Left lung (tissue), 10 donors: ENCODE data around the gene UNC13A. TPM values are rescaled to one million over a fixed set of nuclear protein-coding genes. Genes with fewer than 3 reads are reported as not detected.
A peak's percentile ranks its signal among the peaks of the same experiment; 100 is the strongest.
"Not testable (repeated sequence)": the region's sequence is repeated elsewhere in the genome, so short reads cannot be mapped to it uniquely, and the experiment has no call there.

Source experiments
- ATAC-seq: fragments of 200-7000 bp; cut with Tn5 transposase; one replicate; pipeline ENCODE4 v1.9.1; 2020; ENCODE audit warnings: moderate library complexity
- DNase-seq, 4 donors: peaks; one replicate each; pipeline ENCODE4 v3.0.0-alpha.2; 2013 to 2020
- H3K27ac ChIP-seq, 2 donors: fragments of 200-600 bp; sonication (generic) in 1 of 2; one replicate each; pipeline versions ENCODE4 v1.5.0 to v1.8.0; 2020 to 2021
- H3K27me3 ChIP-seq, 2 donors: fragments of 200-600 bp; sonication (generic) in 1 of 2; one replicate each; pipeline versions ENCODE4 v1.5.0 to v1.8.0; 2020 to 2021
- H3K36me3 ChIP-seq, 2 donors: fragments of 200-600 bp; sonication (generic) in 1 of 2; one replicate each; pipeline versions ENCODE4 v1.5.0 to v1.8.0; 2020 to 2021
- H3K4me1 ChIP-seq, 2 donors: fragments of 200-600 bp; one replicate each; pipeline ENCODE4 v1.8.0; 2021
- H3K4me3 ChIP-seq, 2 donors: fragments of 200-600 bp; sonication (generic) in 1 of 2; one replicate each; pipeline versions ENCODE4 v1.5.0 to v1.8.0; 2020 to 2021; ENCODE audit warnings: mild to moderate bottlenecking in 1 of 2
- H3K9me3 ChIP-seq, 2 donors: fragments of 200-600 bp; sonication (generic) in 1 of 2; one replicate each; pipeline versions ENCODE4 v1.5.0 to v1.8.0; 2020 to 2021
- CTCF ChIP-seq, 2 donors: fragments of 200-600 bp; sonication (generic) in 1 of 2; IDR thresholded peaks; one replicate each; pipeline versions ENCODE4 v1.5.0 to v1.8.0; 2021; ENCODE audit warnings: antibody characterized with exemption in 2 of 2
- intact Hi-C, 2 donors: fragments of 100-400 bp; cut with DNase I; formaldehyde crosslinking; loops; one replicate each; pipeline versions ENCODE4 v1.11.2 to v1.14.2; 2022
- polyA plus RNA-seq, 6 donors: library from polyadenylated mRNA; unstranded; fragments of 120-200 nt; gene quantifications; one replicate each; pipeline ENCODE4 v1.2.1, GENCODE V29; 2013; ENCODE audit not compliant: insufficient read length in 6 of 6
- total RNA-seq, 2 donors: library from RNA; stranded (reverse); fragmentation: NEBNext Ultra II Directional; extraction: Animal tissue kit (Norgen Biotek cat#: 25700); gene quantifications; one replicate each; pipeline ENCODE4 v1.2.1, GENCODE V29; 2021
- donor health status: DM: no; HTN: yes; CAD: no.
- donor health status: DM: no; HTN: no; CAD: no.

UNC13A gene
- total and polyA plus RNA-seq, 8 donors: 0.15 to 0.98 (median 0.56) TPM

GRCh38 chr19:17570791-17571190 is 117.4 kb downstream of the UNC13A start:
- Histone ChIP-seq H3K27ac (no peak overlapping the region), H3K36me3 (peaks cover 0 to 99% of the 10 kb centered on the region in 2 donors), H3K4me3 (no peak overlapping the region), H3K9me3 (no peaks in the 10 kb centered on the region), H3K4me1 (peaks cover 0 to 7% of the 10 kb centered on the region in 2 donors), H3K27me3 (no peaks in the 10 kb centered on the region)
- ATAC-seq: no peak
- intact Hi-C loops: no loop called here
- no peak for DNase-seq
- no peak for TF ChIP-seq CTCF (IDR thresholded peaks at IDR 0.05)

DNA sequence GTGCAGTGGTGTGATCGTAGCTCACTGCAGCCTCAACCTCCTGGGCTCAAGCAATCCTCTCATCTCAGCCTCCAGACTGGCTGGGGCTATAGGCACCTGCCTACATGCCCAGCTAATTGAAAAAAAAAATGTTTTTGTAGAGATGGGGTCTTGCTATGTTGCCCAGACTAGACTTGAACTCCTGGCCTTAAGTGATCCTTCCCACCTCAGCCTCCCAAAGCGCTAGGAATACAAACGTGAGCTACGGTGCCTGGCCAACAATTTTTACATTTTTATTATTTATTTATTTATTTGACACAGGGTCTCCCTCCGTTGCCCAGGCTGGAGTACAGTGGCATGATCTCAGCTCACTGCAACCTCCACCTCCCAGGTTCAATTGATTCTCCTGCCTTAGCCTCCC is 117.9 kb downstream of the UNC13A start:
- H3K27ac ChIP-seq, H3K4me3 ChIP-seq, ATAC-seq, intact Hi-C loops, DNase-seq, H3K4me1 ChIP-seq, H3K9me3 ChIP-seq, H3K27me3 ChIP-seq: not testable (repeated sequence)
- H3K36me3 ChIP-seq: peaks cover 0 to 99% of the 10 kb centered on the region in 2 donors

GRCh38 chr19:17567940-17568339 is 120.2 kb downstream of the UNC13A start:
- peaks cover 0 to 1% of the 10 kb centered on the region in 2 donors for H3K4me1 ChIP-seq
- H3K27ac ChIP-seq: no peak overlapping the region
- DNase-seq (no peak), ATAC-seq (no peak)
- H3K27me3 ChIP-seq: no peaks in the 10 kb centered on the region
- intact Hi-C loops: no loop called here
- no peak for TF ChIP-seq CTCF (IDR thresholded peaks at IDR 0.05)
- no peaks in the 10 kb centered on the region for H3K9me3 ChIP-seq
- H3K4me3 ChIP-seq: no peak overlapping the region
- H3K36me3 ChIP-seq: peaks cover 0 to 98% of the 10 kb centered on the region in 2 donors

DNA sequence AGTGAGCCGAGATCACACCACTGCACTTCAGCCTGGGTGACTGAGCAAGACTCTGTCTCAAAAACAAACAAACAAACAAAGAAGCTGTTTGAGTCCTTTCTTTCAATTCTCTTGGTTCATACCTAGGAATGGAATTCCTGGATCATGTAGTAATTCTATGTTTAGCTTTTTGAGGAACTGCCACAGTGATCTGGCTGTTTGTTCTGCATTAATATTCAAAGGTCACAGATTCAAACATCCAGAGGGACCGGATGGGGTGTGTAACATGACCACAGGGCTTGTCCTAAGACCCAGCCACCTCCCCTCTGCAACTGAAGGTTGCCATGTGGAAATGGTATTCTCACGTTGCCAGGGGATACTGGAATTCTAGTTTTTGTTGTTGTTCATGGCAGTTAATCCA is 122.5 kb downstream of the UNC13A start:
- no peak for TF ChIP-seq CTCF (IDR thresholded peaks at IDR 0.05)
- Histone ChIP-seq H3K27me3 (no peaks in the 10 kb centered on the region), H3K9me3 (no peaks in the 10 kb centered on the region), H3K4me1 (peaks cover 0 to 25% of the 10 kb centered on the region in 2 donors), H3K4me3 (no peak overlapping the region), H3K27ac (no peak overlapping the region), H3K36me3 (peaks cover 0 to 98% of the 10 kb centered on the region in 2 donors)
- ATAC-seq: no peak
- intact Hi-C loops: no loop called here
- no peak for DNase-seq

DNA sequence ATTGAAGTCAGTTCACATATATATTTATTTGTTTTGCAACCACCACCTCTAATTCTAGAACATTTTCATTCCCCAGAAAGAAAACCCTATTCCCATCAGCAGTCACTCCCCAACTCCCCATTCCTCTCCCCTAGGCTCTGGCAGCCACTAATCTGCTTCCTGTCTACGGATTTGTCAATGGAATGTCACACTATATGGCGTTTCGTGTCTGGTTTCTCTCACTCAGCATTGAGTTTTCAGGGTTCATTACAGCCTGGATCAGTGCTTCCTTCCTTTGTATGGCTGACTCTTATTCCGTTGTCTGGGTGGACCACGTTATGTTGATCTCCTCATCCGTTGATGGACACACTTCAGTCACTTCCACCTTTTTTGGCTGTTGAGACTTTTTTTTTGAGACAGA is 123.4 kb downstream of the UNC13A start:
- Histone ChIP-seq H3K36me3 (peaks cover 0 to 98% of the 10 kb centered on the region in 2 donors), H3K9me3 (no peaks in the 10 kb centered on the region), H3K27ac (no peak overlapping the region), H3K4me1 (peaks cover 0 to 33% of the 10 kb centered on the region in 2 donors), H3K4me3 (no peak overlapping the region), H3K27me3 (no peaks in the 10 kb centered on the region)
- ATAC-seq (no peak), DNase-seq (no peak)
- intact Hi-C loops: no loop called here
- no peak for TF ChIP-seq CTCF (IDR thresholded peaks at IDR 0.05)

DNA sequence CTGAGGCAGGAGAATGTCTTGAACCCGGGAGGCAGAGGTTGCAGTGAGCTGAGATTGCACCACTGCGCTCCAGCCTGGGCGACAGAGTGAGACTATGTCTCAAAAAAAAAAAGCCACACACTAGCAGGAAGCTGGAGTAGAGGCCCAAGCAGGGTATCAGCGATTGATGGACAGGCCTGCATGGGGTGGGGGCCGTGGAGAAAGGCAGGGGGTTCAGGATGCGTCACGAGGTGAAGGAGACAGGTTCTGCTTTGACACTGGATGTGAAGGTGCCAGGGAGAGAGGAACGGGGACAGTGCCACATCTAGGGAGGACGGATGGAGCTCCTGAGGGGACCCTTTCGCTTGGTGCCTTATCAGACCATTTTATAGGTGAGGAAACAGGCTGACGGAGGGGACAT is 125.6 kb downstream of the UNC13A start:
- Histone ChIP-seq H3K36me3 (peaks cover 0 to 94% of the 10 kb centered on the region in 2 donors), H3K27me3 (no peaks in the 10 kb centered on the region), H3K27ac (peak overlapping the region in 1 of 2 donors; percentile 84), H3K9me3 (no peaks in the 10 kb centered on the region), H3K4me3 (no peak overlapping the region), H3K4me1 (peaks cover 0 to 51% of the 10 kb centered on the region in 2 donors)
- no peak for ATAC-seq
- TF ChIP-seq CTCF (IDR thresholded peaks at IDR 0.05): no peak
- DNase-seq: no peak
- intact Hi-C loops: no loop called here
